Astrocyte of the cerebellum (primary cell): ENCODE data around the gene PDILT.

ENCODE experiments used
- DNase-seq: peaks from one replicate; pipeline ENCODE4 v3.0.0-alpha.2; 2011; ENCODE audit warnings: low read depth
- H3K4me3 ChIP-seq: 2 replicates; pipeline ENCODE4 v1.5.1; 2011; ENCODE audit warnings: mild to moderate bottlenecking, low read depth, low read length, moderate library complexity
- in situ Hi-C: cut with HindIII; loops from 2 replicates; pipeline ENCODE4 v1.10.0; 2017; ENCODE audit warnings: low sequenced_read_pairs
- TF ChIP-seq, protein P1 (sequence below): IDR thresholded peaks from 2 replicates; pipeline ENCODE4 v1.5.1; 2012; ENCODE audit warnings: low read length, low read depth, moderate library complexity, mild to moderate bottlenecking; ENCODE audit errors: missing control alignments

Gene PDILT

DNA sequence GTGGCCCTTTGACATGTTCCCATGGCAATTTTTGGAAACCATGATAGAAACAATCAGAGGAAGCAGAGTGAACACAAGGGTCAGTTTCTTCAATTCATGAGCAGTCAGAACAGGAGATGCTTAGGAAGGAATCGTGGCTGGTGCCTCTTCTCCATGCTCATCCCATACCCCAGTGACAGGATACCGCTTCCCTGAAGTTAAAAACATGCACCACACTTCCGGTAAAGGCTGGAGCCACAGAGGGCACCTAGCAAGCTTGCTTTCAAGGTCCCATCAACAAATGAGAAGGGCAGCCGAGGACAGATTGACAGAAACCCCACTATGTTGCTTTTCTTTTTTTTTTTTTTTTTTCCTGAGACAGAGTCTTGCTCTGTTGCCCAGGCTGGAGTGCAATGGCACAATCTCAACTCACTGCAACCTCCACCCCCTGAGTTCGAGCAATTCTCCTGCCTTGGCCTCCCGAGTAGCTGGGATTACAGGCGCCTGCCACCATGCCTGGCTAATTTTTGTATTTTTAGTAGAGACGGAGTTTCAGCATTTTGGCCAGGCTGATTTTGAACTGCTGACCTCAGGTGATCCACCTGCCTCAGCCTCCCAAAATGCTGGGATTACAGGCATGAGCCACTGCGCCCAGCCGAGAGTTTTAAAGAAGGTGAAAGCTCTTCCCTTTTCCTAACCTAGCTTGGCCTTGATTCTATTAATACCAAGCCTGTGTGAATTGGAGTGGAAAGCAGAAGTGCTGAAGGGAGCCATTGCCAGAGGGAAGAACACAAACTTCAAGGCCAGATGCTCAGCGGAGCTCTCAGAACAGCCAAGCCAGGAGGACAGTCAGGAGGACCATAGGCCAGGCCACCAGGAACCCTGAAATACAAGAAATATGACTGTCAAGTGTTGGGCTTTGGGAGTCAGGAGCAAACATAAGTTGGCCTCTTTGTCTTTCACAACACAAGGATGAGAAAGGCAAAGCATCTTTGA lies 93.8 kb downstream of the PDILT start:
- DNase-seq = no peak
- TF ChIP-seq, protein P1, sequence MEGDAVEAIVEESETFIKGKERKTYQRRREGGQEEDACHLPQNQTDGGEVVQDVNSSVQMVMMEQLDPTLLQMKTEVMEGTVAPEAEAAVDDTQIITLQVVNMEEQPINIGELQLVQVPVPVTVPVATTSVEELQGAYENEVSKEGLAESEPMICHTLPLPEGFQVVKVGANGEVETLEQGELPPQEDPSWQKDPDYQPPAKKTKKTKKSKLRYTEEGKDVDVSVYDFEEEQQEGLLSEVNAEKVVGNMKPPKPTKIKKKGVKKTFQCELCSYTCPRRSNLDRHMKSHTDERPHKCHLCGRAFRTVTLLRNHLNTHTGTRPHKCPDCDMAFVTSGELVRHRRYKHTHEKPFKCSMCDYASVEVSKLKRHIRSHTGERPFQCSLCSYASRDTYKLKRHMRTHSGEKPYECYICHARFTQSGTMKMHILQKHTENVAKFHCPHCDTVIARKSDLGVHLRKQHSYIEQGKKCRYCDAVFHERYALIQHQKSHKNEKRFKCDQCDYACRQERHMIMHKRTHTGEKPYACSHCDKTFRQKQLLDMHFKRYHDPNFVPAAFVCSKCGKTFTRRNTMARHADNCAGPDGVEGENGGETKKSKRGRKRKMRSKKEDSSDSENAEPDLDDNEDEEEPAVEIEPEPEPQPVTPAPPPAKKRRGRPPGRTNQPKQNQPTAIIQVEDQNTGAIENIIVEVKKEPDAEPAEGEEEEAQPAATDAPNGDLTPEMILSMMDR = no peak
- in situ Hi-C loops = no loop called here
- H3K4me3 ChIP-seq = no peak overlapping the region

DNA sequence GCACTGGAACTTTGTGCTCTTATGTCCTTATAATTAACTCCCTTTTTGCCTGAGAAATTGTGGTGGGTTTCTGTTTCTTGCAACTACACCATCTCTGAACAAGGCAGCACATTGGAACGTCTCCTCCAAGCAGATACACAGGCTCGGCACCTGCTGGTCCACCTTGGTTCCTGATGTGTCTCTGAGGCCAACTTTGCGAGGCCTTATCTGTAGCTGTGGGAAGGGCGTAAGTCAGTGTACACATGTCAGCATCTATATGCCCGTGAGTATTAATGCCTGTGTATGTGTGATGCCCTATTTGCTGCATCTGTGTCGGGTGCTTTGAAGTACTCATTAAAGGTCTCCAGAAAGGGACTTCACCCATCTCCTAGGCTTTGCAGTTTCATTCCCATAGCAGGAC lies 94.8 kb downstream of the PDILT start:
- H3K4me3 ChIP-seq = no peak overlapping the region
- TF ChIP-seq, protein P1 = no peak
- no peak for DNase-seq
- in situ Hi-C loops = no loop called here
